RWPE2 (cell line): ENCODE results near the gene KIAA1549.

Experiments used
- ATAC-seq: fragments of 200-7000 bp; cut with Tn5 transposase; 3 replicates; pipeline ENCODE4 v1.9.1; 2021; ENCODE audit warnings: low read depth
- DNase-seq: peaks from one replicate; pipeline ENCODE4 v3.0.0-alpha.2; 2020; ENCODE audit warnings: low spot score
- H3K27ac ChIP-seq: fragments of 450-650 bp; 2 replicates; pipeline ENCODE4 v1.5.1; 2017; ENCODE audit warnings: mild to moderate bottlenecking; ENCODE audit not compliant: poor library complexity, severe bottlenecking
- H3K27me3 ChIP-seq: fragments of 250-450 bp; sonication (Bioruptor Pico); 2 replicates; pipeline ENCODE4 v1.5.1; 2021; ENCODE audit warnings: mild to moderate bottlenecking, moderate library complexity; ENCODE audit not compliant: insufficient read depth, poor library complexity, severe bottlenecking
- H3K36me3 ChIP-seq: fragments of 250-450 bp; sonication (Bioruptor Pico); 2 replicates; pipeline ENCODE4 v1.5.1; 2020; ENCODE audit warnings: low read depth, mild to moderate bottlenecking, moderate library complexity
- H3K4me1 ChIP-seq: fragments of 250-450 bp; sonication (Bioruptor Pico); 2 replicates; pipeline ENCODE4 v1.5.1; 2021; ENCODE audit warnings: mild to moderate bottlenecking, moderate library complexity; ENCODE audit not compliant: insufficient read depth, poor library complexity, severe bottlenecking
- H3K4me3 ChIP-seq: fragments of 250-450 bp; sonication (Bioruptor Pico); 2 replicates; pipeline ENCODE4 v1.5.1; 2021; ENCODE audit warnings: mild to moderate bottlenecking, moderate library complexity; ENCODE audit not compliant: severe bottlenecking
- H3K9me3 ChIP-seq: fragments of 250-450 bp; sonication (Bioruptor Pico); 2 replicates; pipeline ENCODE4 v1.5.1; 2021; ENCODE audit warnings: mild to moderate bottlenecking, moderate library complexity; ENCODE audit not compliant: severe bottlenecking
- TF ChIP-seq, protein P1 (sequence below): fragments of 450-650 bp; IDR thresholded peaks from one replicate; pipeline ENCODE4 v1.5.1; 2017; ENCODE audit warnings: mild to moderate bottlenecking, moderate library complexity; ENCODE audit not compliant: poor library complexity, severe bottlenecking

The KIAA1549 gene

DNA sequence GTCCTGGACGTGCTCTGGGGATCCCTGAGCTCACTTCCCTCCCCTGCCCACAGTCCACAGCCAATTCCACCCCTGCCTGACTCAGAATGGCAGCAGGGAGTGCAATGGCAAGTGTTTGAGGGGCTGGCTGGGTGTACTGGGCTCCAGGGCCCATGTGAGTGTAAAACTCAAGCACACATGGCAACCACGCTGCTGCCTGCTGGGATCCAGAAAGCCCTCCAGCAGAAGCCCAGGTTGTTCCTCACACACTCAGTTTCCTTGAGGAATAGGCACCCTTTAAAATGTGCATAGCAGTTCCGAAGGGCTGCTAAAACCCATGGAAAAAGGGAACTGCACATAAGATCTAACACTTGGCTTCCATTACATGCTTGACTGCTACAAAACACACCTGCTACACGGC, 171.8 kb downstream of the KIAA1549 start:
- H3K4me1 ChIP-seq = no peaks in the 10 kb centered on the region
- no peak for DNase-seq

DNA sequence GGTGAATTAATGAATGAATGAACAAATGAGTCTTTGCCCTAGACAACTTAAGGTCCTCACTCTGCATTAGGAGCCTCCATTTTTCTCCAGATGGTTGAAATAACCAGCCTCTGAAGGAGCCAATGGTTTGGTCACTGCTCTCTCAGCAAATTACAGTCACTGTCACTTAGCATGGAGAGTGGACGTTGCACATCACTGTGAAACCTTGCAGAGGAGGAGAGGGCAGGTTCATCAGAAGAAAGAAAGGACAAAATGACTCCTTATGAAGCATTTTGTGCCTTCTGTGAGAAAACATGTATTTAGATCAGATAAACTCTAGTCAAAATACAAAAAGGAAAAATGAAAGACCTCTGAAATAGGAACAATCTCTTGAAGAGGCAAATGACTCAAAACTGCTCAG, 176.6 kb downstream of the KIAA1549 start:
- Histone ChIP-seq H3K36me3 (no peaks in the 10 kb centered on the region), H3K27me3 (no peaks in the 10 kb centered on the region), H3K4me3 (no peak overlapping the region), H3K4me1 (no peaks in the 10 kb centered on the region), H3K9me3 (no peaks in the 10 kb centered on the region), H3K27ac (no peak overlapping the region)
- no peak for ATAC-seq
- no peak for DNase-seq
- TF ChIP-seq, protein P1, sequence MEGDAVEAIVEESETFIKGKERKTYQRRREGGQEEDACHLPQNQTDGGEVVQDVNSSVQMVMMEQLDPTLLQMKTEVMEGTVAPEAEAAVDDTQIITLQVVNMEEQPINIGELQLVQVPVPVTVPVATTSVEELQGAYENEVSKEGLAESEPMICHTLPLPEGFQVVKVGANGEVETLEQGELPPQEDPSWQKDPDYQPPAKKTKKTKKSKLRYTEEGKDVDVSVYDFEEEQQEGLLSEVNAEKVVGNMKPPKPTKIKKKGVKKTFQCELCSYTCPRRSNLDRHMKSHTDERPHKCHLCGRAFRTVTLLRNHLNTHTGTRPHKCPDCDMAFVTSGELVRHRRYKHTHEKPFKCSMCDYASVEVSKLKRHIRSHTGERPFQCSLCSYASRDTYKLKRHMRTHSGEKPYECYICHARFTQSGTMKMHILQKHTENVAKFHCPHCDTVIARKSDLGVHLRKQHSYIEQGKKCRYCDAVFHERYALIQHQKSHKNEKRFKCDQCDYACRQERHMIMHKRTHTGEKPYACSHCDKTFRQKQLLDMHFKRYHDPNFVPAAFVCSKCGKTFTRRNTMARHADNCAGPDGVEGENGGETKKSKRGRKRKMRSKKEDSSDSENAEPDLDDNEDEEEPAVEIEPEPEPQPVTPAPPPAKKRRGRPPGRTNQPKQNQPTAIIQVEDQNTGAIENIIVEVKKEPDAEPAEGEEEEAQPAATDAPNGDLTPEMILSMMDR = no peak

More for the DNA sequence above, 171.8 kb downstream of the KIAA1549 start:
- H3K27ac ChIP-seq = no peak overlapping the region
- no peak overlapping the region for H3K4me3 ChIP-seq
- H3K9me3 ChIP-seq = no peaks in the 10 kb centered on the region
- no peak for ATAC-seq
- TF ChIP-seq, protein P1 = no peak
- H3K36me3 ChIP-seq = no peaks in the 10 kb centered on the region
- H3K27me3 ChIP-seq = no peaks in the 10 kb centered on the region

DNA sequence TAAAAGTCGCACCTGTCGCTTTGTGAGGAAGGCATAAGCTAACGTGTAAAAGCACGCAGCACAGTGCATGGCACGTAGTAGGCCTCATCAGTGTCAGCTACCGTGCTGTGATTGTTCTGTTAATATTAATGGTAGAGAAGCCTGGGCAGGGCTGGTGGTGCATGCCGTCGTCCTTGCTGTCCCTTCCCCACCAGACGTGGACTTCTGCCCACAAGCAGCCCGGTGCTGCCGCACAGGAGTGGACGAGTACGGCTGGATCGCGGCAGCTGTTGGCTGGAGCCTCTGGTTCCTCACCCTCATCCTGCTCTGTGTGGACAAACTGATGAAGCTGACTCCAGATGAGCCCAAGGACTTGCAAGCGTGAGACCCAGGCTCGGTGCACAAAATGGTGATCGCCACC, 178.5 kb downstream of the KIAA1549 start:
- Histone ChIP-seq H3K4me1 (no peaks in the 10 kb centered on the region), H3K27ac (no peak overlapping the region), H3K27me3 (no peaks in the 10 kb centered on the region), H3K9me3 (no peaks in the 10 kb centered on the region), H3K36me3 (no peaks in the 10 kb centered on the region), H3K4me3 (no peak overlapping the region)
- TF ChIP-seq, protein P1 = no peak
- ATAC-seq (no peak), DNase-seq (no peak)

DNA sequence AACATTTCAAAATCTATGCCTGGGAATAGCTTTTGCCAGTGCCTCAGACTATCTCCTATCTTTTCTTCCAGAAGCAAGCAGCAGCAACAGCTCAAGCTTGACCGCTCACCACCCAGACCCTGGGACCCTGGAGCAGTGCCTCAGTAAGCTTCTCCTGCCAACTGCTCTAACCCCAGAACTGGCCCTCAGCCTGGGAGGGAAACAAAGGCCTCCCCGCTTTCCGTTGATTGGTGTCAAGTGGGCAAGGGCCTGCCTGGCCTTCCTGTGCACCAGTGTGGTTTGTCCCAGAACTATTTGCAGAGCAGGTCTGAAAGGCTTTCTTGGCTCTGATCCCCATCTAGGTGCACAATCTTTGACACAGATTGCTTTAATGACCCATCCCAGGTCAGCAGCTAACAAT, 179.9 kb downstream of the KIAA1549 start:
- H3K9me3 ChIP-seq = no peaks in the 10 kb centered on the region
- H3K27ac ChIP-seq = no peak overlapping the region
- H3K36me3 ChIP-seq = no peaks in the 10 kb centered on the region
- no peaks in the 10 kb centered on the region for H3K4me1 ChIP-seq
- H3K27me3 ChIP-seq = no peaks in the 10 kb centered on the region
- no peak overlapping the region for H3K4me3 ChIP-seq
- TF ChIP-seq, protein P1 = no peak
- DNase-seq (no peak), ATAC-seq (no peak)

DNA sequence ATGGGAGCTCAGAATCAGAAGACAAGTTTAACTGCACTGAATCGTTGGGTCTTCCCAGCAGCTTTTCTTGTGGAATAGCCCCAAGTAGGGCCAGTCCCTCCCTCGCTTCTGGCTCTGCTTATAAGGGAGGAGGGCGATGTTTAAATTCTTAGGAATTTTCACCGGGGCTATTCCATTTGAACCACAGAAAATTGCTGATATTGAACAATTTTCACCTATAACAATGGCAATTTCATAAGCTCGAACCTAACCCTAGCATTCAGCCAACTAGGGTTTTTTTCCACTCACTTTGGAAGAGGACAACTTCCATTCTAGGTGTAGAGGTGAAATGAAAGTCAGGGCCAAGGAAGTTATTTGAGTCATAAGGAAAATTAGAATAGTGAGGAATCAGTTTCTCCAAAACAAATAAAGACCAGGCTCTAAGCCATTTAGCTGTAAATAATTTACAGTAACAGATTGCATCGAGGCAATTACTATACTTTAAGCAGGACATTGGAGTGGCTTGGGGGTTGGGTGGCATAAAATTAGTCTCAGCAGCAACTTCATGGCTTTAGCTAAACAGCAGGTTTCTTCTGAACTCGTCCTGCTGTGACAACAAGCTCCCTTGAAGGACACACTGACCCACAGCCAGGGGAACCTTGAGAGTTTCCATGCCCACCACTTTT, 181.7 kb downstream of the KIAA1549 start:
- TF ChIP-seq, protein P1 = no peak
- ATAC-seq = no peak
- no peaks in the 10 kb centered on the region for H3K9me3 ChIP-seq
- no peak for DNase-seq
- no peaks in the 10 kb centered on the region for H3K4me1 ChIP-seq
- H3K27me3 ChIP-seq = no peaks in the 10 kb centered on the region
- H3K36me3 ChIP-seq = no peaks in the 10 kb centered on the region
- no peak overlapping the region for H3K4me3 ChIP-seq
- no peak overlapping the region for H3K27ac ChIP-seq
